Fibroblast of skin of left quadriceps (primary cell): ENCODE data around the gene OR4C6.

Experiments
- DNase-seq, 2 experiments: peaks; one replicate each; pipeline ENCODE4 v3.0.0-alpha.2; 2013; ENCODE audit warnings: low read depth in 2 of 2

OR4C6 gene

DNA sequence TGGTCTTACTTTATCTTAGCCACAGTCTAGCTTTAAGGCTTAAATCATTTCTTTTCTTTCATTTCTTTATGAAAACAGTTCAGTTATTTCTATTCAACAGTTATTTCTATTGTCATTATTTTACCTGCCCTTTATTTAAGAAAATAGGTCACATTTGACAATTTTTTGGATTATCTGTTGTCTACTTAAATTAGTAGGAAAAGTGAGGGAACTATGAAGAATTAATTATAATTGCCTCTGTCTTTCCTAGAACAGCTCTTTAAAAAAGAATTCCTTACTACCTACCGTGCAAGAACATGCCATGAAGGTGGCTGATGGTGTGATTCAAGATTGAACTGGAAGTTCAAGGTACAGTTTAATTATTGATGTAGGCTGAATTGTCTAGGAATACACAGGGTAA, at the start of gene OR4C6:
OR4C6 (plus strand) TSS at position 301 of the 400 bp plus-strand sequence. CDS start 2,966 bp downstream, outside the sequence.
- no peak for DNase-seq

DNA sequence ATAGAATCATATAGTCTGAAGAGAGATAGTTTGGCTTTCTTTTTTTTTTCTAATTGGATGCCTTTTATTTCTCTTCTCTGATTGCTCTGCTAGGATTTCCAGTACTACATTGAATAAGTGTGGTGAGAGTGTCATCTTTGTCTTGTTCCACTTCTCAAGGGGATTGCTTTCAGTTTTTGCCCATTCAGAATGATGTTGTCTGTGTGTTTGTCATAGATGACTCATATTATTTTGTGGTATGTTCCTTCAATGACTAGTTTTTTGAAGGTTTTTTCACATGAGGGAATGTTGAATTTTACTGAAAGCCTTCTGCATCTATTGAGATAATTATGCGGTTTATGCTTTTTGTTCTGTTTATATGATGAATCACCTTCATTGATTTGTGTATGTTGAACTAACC, 37.5 kb upstream of the OR4C6 start:
- DNase-seq, result no peak

DNA sequence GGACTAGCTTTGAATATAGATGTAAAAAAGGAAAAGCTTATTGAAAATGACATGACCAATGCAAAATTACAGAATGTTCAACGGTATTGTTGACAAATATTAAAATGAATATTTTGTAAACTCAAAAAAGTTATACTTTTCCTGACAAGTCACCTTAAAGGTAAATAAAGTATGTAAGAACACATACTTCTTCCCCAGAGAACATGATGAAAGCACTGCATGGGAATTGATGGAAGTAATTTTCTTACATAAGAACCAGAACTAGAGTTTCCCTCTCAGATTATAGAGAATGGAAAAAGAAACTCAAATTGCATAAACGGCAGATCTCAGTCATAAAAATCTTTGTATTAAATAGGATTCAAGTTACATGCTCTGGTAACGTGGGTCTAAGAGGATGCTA, 27.2 kb upstream of the OR4C6 start, which contains the start of gene OR4P4:
OR4P4 (plus strand) TSS at position 301 of the 400 bp plus-strand sequence.
- DNase-seq, result no peak

DNA sequence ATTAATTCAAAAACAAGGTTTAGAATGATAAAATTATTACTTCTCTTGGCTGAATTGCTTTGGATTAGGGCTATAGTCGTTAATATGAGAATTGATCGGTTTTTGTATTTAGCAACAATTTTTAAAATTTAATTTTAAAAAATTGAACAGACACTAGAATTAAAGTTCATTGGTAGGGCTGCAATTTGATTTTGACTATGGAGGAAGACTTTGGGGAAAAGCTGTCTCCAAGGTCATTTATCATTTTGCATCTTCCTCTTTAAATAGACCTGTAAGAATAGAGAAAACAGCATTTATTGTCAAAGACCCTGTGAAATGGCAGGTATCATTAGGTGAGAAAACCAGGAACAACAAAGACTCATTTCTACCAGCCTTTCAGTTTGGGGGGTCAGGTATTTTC, 14.0 kb upstream of the OR4C6 start, which contains the start of gene OR4S2:
OR4S2 (plus strand) TSS at position 301 of the 400 bp plus-strand sequence. CDS start 2,577 bp downstream, outside the sequence.
- no peak for DNase-seq

DNA sequence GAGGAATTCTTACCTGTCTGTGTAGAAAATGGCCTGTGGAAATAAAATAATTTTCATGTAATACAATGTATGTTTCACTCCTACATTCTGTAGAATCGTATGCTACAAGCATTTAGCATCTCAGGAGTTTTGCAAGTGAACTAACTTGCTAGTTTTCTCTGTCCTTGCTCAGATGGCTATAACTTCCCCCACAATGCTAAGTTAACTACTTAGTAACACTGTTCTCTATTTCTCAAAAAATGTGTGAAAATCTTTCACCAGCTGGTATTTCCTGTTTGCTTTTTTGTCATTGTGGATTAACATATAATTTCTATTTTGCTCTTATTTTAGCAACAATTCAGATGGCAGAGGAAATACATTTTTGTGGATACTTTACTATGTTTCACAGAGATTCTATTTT, 9.4 kb upstream of the OR4C6 start:
- DNase-seq, result no peak

DNA sequence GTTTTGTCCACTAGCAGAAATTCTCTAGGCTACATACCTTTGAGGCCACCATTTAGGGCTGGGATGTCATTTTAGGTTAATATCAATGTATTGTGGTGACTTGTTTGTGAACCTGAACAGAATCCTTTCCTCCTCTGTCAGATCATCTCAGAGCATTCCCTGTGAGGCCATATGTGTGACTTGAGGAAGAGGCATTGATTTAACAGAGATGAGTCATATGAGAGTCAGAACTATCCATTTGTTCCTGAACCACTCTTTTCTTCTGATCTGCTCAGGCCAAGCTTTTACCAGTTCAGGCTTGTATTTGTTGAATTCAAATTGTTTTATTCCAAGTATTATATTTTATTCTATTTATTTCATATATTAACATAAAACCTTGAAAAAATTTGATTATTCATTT, 6.9 kb upstream of the OR4C6 start:
- no peak for DNase-seq

DNA sequence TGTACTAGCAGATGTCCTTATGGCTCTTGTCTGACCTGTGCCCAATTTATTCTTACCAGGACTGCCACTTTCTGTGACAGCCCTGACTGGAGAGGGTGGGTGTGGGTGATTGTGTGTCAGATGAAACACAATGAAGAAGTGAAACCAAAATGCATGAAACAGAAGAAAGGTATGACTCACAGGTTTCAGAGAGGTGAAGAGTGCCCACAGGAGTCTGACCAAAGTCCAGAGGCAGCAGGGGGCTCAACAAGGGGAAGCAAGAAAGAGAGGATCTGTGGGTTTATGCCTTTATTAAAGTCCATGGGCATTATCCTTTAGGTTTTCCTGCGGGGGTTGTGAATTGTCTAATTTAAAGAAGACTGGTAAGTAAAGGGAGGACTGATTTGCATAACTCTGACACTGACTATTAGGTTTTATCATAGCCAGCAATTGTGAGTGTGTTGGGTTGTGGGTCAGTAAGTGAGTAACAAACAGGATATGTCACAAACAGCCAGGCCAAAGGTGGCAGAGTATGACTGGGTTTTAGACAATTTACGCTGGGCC, 3.9 kb upstream of the OR4C6 start:
- no peak for DNase-seq

DNA sequence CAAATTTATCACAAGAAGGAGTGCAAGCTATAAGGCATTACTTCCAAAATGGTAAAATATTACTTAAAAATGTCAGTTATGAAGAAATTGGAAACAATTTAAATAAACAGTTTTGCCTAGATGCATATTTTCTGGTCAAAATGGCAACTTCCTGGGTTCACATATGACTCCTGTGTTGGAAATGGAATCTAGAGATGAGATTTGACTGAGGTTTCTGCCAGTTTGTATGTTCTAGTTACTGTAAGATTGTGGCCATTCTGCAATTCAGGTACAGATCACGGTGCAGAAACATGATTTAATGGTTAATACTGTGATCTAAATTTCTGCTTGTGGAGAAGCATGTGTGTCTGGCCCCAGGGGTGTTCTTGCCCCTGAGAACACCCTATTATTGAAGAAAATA, 3.4 kb upstream of the OR4C6 start:
- DNase-seq, result no peak

DNA sequence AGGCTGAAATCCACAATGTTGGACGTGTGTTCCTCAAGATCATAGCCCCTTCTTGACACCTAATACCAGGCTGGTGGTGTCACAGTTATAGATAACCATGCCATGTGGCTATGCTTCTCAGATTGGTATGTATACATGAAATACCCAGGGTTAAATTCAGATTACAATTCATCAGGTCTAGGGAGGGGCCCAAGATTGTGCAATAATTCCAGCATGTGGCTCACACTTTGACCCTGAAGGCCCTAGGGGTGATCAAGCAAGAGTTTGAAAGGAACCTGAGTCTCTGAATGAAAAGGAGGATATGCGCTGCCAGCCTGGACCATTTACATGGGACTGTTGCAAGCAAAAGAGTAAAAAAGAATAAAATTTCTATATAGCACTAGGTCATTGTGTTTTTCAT, 7.4 kb downstream of the OR4C6 start:
- no peak for DNase-seq

DNA sequence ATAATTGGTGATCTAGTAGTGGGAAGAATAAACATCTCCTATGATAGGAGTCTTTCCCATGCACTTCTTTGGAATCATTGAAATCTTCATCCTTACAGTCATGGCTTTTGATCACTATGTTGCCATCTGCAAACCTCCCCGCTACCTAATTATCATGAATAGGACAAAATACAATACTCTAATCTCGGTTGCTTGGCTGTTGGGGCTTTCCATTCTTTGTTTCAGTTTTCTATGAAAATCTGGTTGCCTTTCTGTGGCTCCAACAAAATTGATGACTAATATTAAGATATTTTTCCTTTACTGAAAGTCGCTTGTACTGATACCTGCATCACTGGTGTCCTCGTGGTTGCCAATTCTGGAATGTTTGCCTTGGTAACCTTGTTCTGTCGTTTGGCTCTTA, 11.9 kb downstream of the OR4C6 start:
- no peak for DNase-seq

DNA sequence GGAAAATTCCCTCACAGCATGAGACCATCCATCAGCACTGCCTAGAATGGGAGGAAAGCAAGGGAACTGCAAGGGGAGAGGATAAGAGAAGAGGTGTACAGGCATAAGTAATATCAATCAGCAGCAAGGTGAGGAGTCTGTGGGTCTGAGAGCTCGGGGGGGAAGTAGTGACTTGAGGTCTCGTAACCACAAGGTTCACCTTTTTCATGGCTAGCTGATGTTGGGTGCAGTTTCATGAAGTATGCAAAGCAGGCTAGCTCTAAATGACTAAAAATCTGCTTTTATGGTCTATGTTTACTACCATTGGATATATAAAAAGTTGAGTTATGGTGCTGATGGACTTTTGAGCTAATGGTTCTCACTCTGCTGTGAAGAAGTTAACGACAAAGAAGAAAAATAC, 35.8 kb downstream of the OR4C6 start:
- no peak for DNase-seq

DNA sequence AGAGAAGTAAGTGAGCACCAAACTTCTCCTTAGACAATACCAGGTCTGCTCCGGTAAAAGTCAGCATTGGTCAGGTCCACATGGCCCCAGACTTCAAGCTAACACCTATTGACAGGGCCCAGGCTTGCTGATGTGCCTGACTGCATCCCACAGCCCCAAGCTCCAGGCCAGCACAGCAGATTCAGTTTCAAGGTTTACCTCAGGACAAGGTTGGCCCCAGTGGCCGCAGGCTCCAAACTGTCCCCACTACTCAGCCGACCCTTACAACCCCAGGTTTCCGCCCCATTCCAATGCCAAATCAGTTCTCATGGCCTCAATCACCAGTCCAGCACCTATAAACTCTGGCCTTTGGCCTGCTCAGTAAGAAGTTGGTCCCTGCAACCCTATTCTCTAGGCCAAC, 39.4 kb downstream of the OR4C6 start:
- no peak for DNase-seq

DNA sequence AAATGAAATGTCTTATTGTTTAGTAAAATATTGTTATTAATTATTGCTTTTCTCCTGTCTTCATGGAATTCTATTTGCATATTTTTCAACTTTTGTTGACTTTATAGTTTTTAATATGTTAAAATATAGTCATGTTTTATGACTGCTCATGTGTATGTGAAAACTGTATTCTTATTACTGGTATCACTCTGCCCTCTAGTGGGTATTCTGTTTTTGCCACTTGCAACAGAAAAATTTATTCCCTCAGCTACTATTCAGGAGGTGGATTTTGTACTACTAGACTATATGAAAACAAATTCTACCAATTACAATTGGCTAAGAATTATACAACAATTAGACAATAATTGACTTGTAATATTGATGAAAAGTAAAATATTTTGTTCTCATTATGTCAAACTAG, 45.0 kb downstream of the OR4C6 start:
- no peak for DNase-seq

DNA sequence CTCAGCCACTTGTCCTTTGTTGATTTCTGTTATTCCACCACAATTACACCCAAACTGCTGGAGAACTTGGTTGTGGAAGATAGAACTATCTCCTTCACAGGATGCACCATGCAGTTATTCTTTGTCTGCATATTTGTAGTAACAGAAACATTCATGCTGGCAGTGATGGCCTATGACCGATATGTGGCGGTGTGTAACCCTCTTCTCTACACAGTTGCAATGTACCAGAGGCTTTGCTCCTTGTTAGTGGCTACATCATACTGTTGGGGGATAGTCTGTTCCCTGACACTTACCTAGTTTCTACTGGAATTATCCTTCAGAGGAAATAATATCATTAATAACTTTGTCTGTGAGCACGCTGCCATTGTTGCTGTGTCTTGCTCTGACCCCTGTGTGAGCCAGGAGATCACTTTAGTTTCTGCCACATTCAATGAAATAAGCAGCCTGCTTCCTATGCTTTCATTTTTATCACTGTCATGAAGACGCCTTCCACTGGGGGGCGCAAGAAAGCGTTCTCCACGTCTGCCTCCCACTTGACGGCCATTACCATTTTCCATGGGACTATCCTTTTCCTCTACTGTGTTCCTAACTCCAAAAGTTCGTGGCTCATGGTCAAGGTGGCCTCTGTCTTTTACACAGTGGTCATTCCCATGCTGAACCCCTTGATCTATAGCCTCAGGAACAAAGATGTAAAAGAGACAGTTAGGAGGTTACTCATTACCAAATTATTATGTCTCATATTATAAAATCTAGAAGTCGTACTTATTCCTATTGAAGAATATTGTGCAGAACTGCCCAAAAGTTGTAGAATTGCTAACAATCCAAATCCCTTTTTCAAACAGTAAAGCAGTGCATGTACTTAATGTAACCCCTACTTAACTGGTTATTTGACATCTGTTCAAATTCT, 53.2 kb downstream of the OR4C6 start:
- no peak for DNase-seq
